Embryonic facial prominence (tissue), 1 donor: ENCODE measurements around the gene CSF3R.

Experiments
- DNase-seq: peaks from one replicate; pipeline ENCODE4 v3.0.0-alpha.2; 2016; ENCODE audit errors: extremely low spot score

Gene CSF3R

GRCh38 chr1:36482724-36483388 is at the start of gene CSF3R:
Gene CSF3R, minus strand, starts transcription at chr1:36482913. Its CDS starts 3,417 bp downstream, at chr1:36479496.
- no peak for DNase-seq

GRCh38 chr1:36531833-36532232 is 49.1 kb upstream of the CSF3R start:
- DNase-seq: no peak

- no peak for DNase-seq
Measured at GRCh38 chr1:36530791-36531190, 48.1 kb upstream of the CSF3R start.

GRCh38 chr1:36530261-36530660 is 47.5 kb upstream of the CSF3R start:
- DNase-seq: no peak

- no peak for DNase-seq
Measured at GRCh38 chr1:36529769-36530260, 47.1 kb upstream of the CSF3R start.

- DNase-seq: no peak
Measured at GRCh38 chr1:36528361-36529349, 45.9 kb upstream of the CSF3R start.

- DNase-seq: no peak
Measured at GRCh38 chr1:36525166-36525565, 42.5 kb upstream of the CSF3R start.

- no peak for DNase-seq
Measured at GRCh38 chr1:36524359-36525062, 41.8 kb upstream of the CSF3R start.

GRCh38 chr1:36523850-36524249 is 41.1 kb upstream of the CSF3R start:
- no peak for DNase-seq

GRCh38 chr1:36523230-36523495 is 40.5 kb upstream of the CSF3R start:
- no peak for DNase-seq

- DNase-seq: no peak
Measured at GRCh38 chr1:36522461-36523229, 39.9 kb upstream of the CSF3R start.

- DNase-seq: no peak
Measured at GRCh38 chr1:36522021-36522420, 39.3 kb upstream of the CSF3R start.

- no peak for DNase-seq
Measured at GRCh38 chr1:36520771-36521420, 38.2 kb upstream of the CSF3R start.

- DNase-seq: no peak
Measured at GRCh38 chr1:36520056-36520455, 37.3 kb upstream of the CSF3R start.

GRCh38 chr1:36517011-36517771 is 34.5 kb upstream of the CSF3R start:
- DNase-seq: no peak

GRCh38 chr1:36516372-36517010 is 33.8 kb upstream of the CSF3R start:
- no peak for DNase-seq

GRCh38 chr1:36515315-36516138 is 32.8 kb upstream of the CSF3R start:
- no peak for DNase-seq

- no peak for DNase-seq
Measured at GRCh38 chr1:36514501-36514900, 31.8 kb upstream of the CSF3R start.
